ENCODE results near the gene RAB5IF.

- TF ChIP-seq POLR2AphosphoS5 (IDR thresholded peaks at IDR 0.05; ENCODE audit: insufficient read depth in 1 of 2, low read depth in 1 of 2) (no peak), POLR2A (IDR thresholded peaks at IDR 0.05) (no peak), CTCF (IDR thresholded peaks at IDR 0.05) (no peak)
These were observed 52.7 kb downstream of the RAB5IF start for GRCh38 chr20:36658300-36658699.

Data from vagina (tissue), 2 donors.